Activated T-helper 1 cell treated with anti-CD3 and anti-CD28 coated beads, Interleukin-2, amount 50 U/mL, for 16 hours (primary cell): ENCODE results near the gene ZNF474.
"Not testable (repeated sequence)": the region's sequence is repeated elsewhere in the genome, so short reads cannot be mapped to it uniquely, and the experiment has no call there.

Experiments used
- DNase-seq, 2 donors: peaks; one replicate each; pipeline ENCODE4 v3.0.0-alpha.2; 2020; ENCODE audit warnings: low read depth in 1 of 2, low spot score in 1 of 2

Gene ZNF474

DNA sequence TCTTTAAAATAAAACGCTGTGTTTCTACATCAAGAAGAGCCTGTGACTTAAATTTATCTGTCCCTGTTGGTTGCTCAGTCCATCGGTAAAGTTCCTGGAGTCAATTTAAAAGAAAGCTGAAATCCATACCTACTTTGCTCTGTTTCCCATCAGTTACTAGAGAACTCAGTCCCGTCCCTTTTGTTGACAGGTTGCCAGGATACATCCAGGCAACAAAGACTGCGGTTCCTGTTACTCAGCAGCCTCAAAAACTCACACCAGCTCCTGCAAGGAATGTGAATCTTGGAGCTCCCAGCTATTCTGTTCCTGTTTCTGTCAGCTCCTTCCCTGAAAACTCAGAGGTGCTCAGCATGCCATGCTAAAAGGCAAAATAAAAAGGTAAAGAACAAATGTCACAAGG lies at the start of gene ZNF474:
TSS of gene ZNF474 (plus strand) at position 241 of the 400 bp plus-strand sequence. CDS start 22,445 bp downstream, outside the sequence.
- DNase-seq = no peak

DNA sequence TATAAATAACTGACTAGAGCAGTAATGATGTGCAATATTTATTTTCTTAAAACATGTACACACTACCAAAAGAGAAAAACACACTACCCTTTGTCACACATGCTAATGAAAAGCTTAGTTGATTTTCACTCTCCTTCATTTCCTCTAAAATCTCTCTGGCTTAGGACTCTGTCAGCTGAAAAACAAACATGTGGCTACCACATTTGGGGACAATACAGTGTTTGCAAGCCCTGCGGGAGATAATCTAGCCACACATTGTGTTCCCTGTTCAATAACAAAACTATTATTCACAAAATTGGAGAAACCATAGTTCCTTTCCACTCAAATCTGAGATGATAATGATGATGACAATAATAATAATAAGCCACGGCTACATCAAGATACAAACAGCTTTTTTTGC lies 47.8 kb upstream of the ZNF474 start:
- DNase-seq = no peak

- no peak for DNase-seq
Measured at GRCh38 chr5:122083535-122083934, 45.8 kb upstream of the ZNF474 start.

- DNase-seq = no peak
Measured at GRCh38 chr5:122085041-122085440, 44.3 kb upstream of the ZNF474 start.

DNA sequence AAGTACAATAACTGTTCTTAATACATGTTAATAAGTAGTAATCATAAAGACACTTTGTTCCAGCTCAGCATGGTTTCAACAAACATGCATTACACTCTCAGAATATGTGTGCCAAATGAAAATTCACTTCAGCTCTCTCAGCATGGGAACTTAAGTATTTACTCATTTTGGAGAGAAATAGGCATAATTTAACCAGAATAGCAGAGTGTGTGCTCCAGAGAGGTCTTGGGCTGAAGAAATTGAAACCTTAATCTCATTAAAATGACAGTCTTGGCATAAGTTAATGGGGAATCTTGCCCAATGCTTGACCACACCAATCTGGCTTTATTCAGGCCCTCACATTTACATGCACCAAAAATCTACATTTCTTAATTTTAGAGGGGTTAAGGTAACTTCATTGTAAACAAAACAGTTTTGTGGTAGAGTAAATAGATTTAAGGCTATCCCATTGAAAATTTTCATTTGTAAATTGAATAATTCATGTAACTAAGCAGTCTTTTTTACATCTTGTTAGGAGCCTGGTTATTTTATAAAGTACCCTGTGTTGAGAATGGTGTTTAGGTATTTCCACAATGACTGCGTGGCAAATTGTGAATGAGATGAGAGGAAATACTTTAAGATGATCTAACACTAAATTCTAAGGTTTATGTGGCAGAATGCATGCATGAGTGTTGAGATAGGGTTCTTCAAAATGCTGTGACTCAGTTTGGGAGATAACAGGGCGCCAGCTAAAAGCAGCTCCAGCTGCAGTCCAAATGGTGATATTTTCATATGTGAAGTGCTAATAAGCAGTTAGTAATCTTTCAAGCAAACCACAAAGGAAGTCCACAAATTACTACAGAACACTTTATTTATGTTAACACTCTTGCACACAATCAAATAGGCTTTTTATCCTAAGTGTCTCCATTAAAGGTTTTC lies 40.0 kb upstream of the ZNF474 start:
- no peak for DNase-seq

DNA sequence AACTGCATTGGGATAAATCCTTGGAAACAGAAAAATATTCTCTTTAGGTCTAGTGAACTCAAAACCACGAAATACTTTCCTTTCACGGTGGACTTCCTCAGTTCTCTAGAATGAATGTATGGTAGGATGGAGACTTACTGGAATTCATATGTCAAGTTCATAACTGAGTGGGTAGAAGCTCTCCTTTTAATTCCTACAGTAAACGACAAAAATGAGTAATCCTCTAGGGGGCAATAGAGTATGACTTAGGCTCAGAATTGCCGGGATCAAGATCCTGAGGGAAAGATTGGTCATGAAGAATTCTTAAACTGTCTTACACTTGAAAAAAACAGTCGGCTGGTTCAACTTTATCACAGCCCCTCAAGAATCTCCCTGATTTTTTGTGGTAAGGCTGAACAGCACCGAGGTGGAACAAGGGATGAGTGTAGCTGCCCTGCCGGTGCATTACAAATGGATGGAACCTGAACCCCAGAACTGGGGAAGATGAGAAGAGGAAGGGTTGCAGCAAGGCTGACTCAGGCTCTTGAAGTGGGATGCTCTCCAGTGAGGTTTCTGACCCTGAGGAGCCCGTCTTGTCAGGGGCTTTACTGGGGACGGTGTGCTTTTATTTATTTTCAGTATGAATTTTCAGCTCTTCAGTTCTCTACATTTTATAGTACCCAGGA lies 37.3 kb upstream of the ZNF474 start:
- DNase-seq = no peak

DNA sequence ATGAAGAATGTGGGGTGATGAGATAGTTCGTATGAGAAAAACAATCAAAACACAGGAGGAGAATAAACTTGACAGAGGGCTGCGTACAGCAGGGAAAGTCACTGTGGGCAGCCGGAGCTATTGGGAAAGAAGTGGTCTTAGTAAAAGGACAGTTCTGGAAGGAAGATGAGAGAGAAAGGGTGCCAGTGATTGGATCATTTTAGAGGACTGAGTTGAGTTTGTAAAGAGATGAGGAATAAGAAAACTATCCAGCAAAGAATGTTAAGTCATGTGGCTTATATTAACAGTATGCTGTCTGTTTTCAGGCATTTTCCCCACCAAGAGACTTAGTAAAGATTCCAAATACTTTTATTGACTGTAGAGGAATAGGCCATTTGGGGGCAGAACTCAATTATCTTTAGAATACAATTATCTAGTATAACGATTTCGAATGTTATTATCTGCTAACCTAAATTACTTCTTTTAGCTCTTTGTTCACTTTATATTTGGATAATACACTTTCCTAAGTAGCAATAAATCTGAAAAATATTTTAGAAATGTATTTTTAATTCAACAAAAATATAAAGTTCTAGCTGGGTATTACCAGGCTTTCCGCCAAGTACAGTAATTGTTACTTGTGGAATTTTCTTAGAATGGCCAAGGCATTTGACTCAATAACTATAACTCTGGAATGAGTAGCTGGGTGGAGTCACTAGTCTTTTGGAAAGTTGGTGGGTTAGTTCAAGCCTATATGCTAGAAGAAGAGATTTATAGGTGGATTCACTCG lies 35.7 kb upstream of the ZNF474 start:
- DNase-seq = no peak

DNA sequence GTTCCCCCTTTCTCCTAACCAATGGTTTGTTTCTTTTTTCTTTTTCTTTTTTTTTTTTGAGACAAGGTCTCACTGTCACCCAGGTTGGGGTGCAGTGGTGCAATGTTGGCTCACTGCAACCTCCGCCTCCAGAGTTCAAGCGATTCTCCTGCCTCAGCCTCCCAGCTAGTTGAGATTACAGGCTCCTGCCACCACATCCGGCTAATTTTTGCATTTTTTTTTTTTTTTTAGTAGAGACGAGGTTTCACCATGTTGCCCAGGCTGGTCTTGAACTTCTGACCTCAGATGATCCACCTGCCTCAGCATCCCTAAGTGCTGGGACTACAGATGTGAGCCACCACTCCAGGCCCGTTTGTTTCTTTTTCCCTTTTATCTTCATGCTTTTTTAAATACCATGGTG lies 35.1 kb upstream of the ZNF474 start:
- DNase-seq = not testable (repeated sequence)

DNA sequence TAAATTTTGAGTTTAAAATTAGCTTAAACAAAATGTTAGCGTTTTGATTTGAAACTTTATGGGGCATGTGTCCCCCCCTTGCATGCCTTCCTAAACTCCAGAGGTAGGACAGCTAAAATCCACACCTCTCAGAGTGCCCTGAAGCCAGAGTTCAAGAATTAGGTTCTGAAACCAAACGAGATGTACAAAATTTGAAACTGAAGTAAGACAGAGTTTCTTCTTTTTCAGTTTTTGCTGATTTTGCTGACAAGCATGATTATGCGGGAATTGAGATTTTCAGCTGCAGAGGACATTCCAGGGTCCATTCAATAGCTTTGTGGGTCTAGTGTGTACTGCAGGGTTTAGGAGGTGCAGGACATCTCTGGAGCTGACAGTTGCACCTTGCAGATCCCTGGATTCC lies 34.2 kb upstream of the ZNF474 start:
- no peak for DNase-seq

GRCh38 chr5:122097391-122097790 lies 32.0 kb upstream of the ZNF474 start:
- no peak for DNase-seq

DNA sequence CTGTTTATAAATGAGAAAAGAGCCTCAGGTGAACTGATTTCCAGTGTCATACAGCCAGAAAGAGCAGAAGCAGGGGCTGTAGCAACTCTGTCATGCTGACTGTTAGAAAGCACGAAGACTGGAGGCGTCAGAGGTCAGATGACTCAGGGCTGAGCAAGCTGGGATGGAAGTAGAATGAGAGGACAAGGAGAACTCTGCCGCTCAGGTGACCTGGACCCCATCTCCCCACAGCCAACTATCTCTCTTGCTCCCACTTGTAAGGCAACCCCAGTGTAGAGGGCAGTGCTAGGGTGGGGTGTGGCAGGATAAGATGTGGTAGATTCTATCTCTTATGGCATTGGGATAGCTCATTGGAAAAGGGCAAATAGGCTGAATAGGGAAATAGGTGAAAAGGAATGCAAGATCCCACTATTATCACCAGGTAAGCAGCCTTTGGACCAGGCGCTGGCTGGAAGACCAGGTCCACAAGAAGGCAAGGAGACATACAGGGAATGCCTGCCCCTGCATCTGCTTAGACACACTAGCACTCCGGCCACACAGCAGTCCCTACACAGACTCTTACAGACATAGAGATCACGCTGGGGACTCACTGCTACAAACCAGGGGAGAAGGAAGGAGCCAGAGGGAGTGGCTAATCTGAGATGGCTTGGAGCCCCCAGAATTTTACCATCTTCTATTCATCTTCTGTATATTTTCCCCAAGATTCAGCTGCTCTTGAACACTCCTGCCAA lies 30.1 kb upstream of the ZNF474 start:
- no peak for DNase-seq

- DNase-seq = no peak
Measured at GRCh38 chr5:122101636-122102285, 27.6 kb upstream of the ZNF474 start.

GRCh38 chr5:122102825-122103224 lies 26.5 kb upstream of the ZNF474 start:
- DNase-seq = no peak

DNA sequence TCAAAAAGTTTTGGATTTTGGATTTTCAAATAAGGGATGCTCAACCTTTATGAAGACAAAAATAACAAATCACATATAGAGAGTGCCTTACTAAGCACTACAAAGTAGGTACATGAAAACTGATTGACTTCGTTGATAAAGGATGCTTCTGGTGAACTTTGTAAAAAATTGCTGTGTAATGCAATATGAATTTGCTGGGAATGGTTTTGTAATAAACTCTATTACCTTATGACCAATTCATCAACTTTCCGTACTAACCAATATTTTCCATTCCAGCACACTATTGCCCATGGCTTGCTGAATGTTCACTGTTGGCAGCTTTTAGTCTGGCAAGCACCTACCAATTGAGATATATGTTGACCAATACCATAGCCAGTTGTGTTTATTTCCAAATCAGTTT lies 23.4 kb upstream of the ZNF474 start:
- no peak for DNase-seq

DNA sequence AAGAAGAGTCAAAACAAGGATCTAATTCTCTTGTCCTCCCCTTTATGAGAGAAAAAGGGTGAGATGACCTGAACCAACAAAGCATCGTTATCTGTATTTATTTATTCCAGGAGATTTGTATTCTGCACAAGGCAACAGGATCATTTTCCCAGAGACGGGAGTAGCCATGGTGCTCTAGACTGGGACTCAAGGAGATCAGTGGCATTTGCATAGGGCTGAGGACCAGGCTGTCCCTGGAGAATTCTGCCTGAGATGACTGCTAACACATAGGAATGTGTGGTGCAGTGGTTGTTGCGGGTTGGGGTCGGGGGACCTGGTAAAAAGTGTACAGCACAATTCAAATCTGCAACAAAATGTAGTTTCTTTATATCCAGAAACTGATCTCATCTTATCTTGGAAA lies 22.3 kb upstream of the ZNF474 start:
- DNase-seq = no peak

DNA sequence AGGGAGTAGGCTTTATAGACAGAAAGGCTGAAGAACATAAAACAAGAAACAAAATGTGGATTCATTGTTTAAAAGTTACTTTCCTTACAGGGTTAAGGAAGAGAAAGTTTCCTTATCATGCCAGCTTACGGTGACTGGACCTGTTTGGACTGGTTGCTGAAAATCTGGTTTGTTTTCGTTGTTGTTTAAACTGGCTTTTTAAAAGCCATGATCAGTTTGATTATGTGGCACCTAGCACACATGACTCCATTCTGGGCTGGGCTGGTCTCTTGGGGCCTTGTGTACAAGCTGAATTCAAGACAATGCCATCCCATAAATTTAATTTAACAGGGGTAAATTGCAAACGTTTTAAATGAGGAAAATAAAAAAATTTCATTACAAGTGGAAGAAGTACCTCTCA lies 18.4 kb upstream of the ZNF474 start:
- DNase-seq = no peak

DNA sequence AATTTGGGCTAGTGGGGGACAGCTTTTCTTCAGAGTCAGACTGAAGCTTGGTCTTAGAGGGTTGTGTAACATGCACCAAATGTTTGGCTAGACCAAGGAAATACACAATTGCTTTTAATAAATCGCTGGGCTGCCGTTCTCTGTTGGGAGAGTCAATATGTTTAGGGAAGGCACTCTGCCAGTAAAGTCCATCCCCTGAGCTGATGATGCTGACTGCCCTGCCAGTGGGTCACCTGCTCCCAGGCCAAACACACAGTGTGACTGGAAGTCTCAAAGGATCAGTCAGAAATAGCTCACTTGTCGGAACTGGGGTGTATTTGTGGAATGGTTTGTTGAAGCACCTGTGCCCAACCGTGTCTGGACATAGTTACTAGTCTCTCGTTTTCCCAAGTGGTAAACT lies 17.9 kb upstream of the ZNF474 start:
- DNase-seq = no peak

GRCh38 chr5:122112063-122112462 lies 17.3 kb upstream of the ZNF474 start:
- DNase-seq = no peak

DNA sequence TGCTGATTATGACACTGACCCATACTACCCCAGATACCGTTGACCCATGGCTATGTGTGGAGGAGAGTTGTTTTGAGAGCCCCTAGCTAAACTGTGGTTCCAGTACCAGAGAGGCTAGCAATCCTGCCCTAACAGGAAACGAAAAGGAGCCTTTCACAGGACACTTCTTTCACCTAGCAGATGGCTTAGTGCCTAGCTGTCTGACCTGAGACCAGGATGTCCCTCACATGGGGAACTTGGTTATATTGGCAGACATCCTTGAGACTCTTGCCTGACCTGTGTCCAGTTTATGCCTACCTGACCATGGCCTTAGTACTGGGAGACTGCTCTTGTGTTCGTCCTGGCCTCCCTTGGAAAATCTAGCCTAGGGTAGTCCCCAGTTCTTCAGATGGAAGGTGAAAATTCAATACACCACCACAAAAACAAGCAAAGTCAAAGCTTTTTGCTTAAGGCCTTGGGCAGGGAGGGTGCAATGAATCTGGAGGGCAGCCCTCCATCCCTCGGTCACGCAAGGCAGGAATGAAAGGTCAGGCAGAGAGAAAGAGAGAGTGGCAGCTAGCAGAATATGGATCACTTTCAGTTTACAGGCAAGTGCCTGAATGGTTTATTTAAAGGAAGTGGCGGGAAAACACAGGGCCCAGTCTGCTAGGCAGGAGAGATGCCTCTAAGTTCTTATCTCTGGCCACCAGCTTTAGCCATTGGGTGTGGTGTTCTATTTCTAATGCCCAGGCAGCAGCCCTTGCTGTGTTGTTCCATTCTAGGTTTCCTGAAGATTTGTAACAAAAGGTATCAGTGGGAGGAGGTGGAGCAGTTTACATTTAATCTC lies 16.4 kb upstream of the ZNF474 start:
- no peak for DNase-seq

- no peak for DNase-seq
Measured at GRCh38 chr5:122114501-122114900, 14.8 kb upstream of the ZNF474 start.
